CD14-positive monocyte (primary cell): ENCODE data around the gene BRI3. TPM values are rescaled to one million over a fixed set of nuclear protein-coding genes. Genes with fewer than 3 reads are reported as not detected.

Experiments
- DNase-seq, 3 donors: peaks; one replicate each; pipeline ENCODE4 v3.0.0-alpha.2; 2011 to 2022
- H2AFZ ChIP-seq: 2 replicates; pipeline ENCODE4 v1.6.0; 2012; ENCODE audit warnings: mild to moderate bottlenecking, low read depth, low read length, inconsistent platforms; ENCODE audit not compliant: insufficient read depth, poor library complexity, severe bottlenecking
- H3K27ac ChIP-seq, 2 donors: 1 replicate in 1 of 2; 2 replicates in 1 of 2; pipeline ENCODE4 v1.5.1; 2012 to 2013; ENCODE audit warnings: low read length in 2 of 2, control low read depth in 1 of 2, inconsistent platforms in 1 of 2, low read depth in 1 of 2, mild to moderate bottlenecking in 1 of 2
- H3K27me3 ChIP-seq, 2 donors: one replicate each; pipeline versions ENCODE4 v1.6.0 to v1.6.1; 2011 to 2013; ENCODE audit warnings: low read length in 2 of 2; ENCODE audit not compliant: control insufficient read depth in 2 of 2, insufficient read depth in 2 of 2
- H3K36me3 ChIP-seq, 2 donors: replicated peaks in 1 of 2; 1 replicate in 1 of 2; 2 replicates in 1 of 2; pipeline versions ENCODE4 v1.5.1 to v1.6.1; 2012 to 2013; ENCODE audit warnings: low read length in 2 of 2, control low read depth in 1 of 2, inconsistent platforms in 1 of 2, mild to moderate bottlenecking in 1 of 2; ENCODE audit not compliant: insufficient read depth in 2 of 2, control insufficient read depth in 1 of 2
- H3K4me1 ChIP-seq, 2 donors: 1 replicate in 1 of 2; 2 replicates in 1 of 2; pipeline versions ENCODE4 v1.5.1 to v1.6.1; 2012 to 2013; ENCODE audit warnings: low read length in 2 of 2, control low read depth in 1 of 2, inconsistent platforms in 1 of 2, mild to moderate bottlenecking in 1 of 2, moderate library complexity in 1 of 2; ENCODE audit not compliant: insufficient read depth in 2 of 2, control insufficient read depth in 1 of 2
- H3K4me2 ChIP-seq: replicated peaks from 2 replicates; pipeline ENCODE3; 2012; ENCODE audit warnings: low read length, moderate library complexity, mild to moderate bottlenecking; ENCODE audit not compliant: poor library complexity, severe bottlenecking; ENCODE audit errors: extremely low read depth
- H3K4me3 ChIP-seq, 3 experiments: fragments of 200-600 bp in 1 of 3; sonication (generic) in 1 of 3; replicated peaks in 1 of 3; 1 replicate in 2 of 3; 2 replicates in 1 of 3; pipeline ENCODE4 v1.5.1; 2011 to 2013; ENCODE audit warnings: low read length in 3 of 3, mild to moderate bottlenecking in 3 of 3, control low read depth in 2 of 3, low read depth in 2 of 3, inconsistent platforms in 1 of 3, moderate library complexity in 1 of 3
- H3K79me2 ChIP-seq: 2 replicates; pipeline ENCODE4 v1.6.0; 2012; ENCODE audit warnings: mild to moderate bottlenecking, control low read depth, inconsistent platforms, low read length, moderate library complexity; ENCODE audit not compliant: insufficient read depth
- H3K9ac ChIP-seq: 2 replicates; pipeline ENCODE4 v1.6.0; 2017; ENCODE audit warnings: low read length, mild to moderate bottlenecking; ENCODE audit not compliant: insufficient read depth, poor library complexity, severe bottlenecking
- H3K9me3 ChIP-seq, 2 donors: replicated peaks in 1 of 2; 1 replicate in 1 of 2; 2 replicates in 1 of 2; pipeline versions ENCODE4 v1.5.1 to v1.6.1; 2012 to 2013; ENCODE audit warnings: low read length in 2 of 2, control low read depth in 1 of 2; ENCODE audit not compliant: control insufficient read depth in 1 of 2, insufficient read depth in 1 of 2
- H4K20me1 ChIP-seq: 2 replicates; pipeline ENCODE4 v1.6.0; 2012; ENCODE audit warnings: mild to moderate bottlenecking, low read length, control low read depth, moderate library complexity; ENCODE audit not compliant: insufficient read depth
- H3K27ac Mint-ChIP-seq, 7 donors: one replicate each; pipeline ENCODE4 v1.8.0; 2020; ENCODE audit warnings: mild to moderate bottlenecking in 7 of 7, mixed read lengths in 7 of 7, moderate library complexity in 6 of 7, inconsistent platforms in 2 of 7
- H3K27me3 Mint-ChIP-seq, 3 donors: one replicate each; pipeline ENCODE4 v1.8.0; 2021 to 2022; ENCODE audit warnings: low read depth in 3 of 3, mild to moderate bottlenecking in 3 of 3, mixed read lengths in 3 of 3, moderate library complexity in 3 of 3, inconsistent platforms in 1 of 3
- H3K36me3 Mint-ChIP-seq, 2 donors: one replicate each; pipeline ENCODE4 v1.8.0; 2020; ENCODE audit warnings: mixed read lengths in 2 of 2, inconsistent platforms in 1 of 2, mild to moderate bottlenecking in 1 of 2
- H3K4me1 Mint-ChIP-seq: one replicate; pipeline ENCODE4 v1.8.0; 2020; ENCODE audit warnings: mild to moderate bottlenecking, mixed read lengths
- H3K4me3 Mint-ChIP-seq, 2 donors: one replicate each; pipeline ENCODE4 v1.8.0; 2020; ENCODE audit warnings: mild to moderate bottlenecking in 2 of 2, mixed read lengths in 2 of 2, moderate library complexity in 1 of 2
- H3K9me3 Mint-ChIP-seq, 7 donors: one replicate each; pipeline ENCODE4 v1.8.0; 2020 to 2022; ENCODE audit warnings: mixed read lengths in 7 of 7, mild to moderate bottlenecking in 6 of 7, moderate library complexity in 6 of 7, inconsistent platforms in 2 of 7
- WGBS: methylation state at CpG from one replicate; pipeline ENCODE4 v1.1.5; 2013; ENCODE audit warnings: missing lambda C conversion rate; ENCODE audit not compliant: insufficient coverage; 5-methylcytosine and 5-hydroxymethylcytosine counted together
- intact Hi-C, 2 donors: fragments of 100-400 bp; cut with micrococcal nuclease; formaldehyde crosslinking; loops; one replicate each; pipeline versions ENCODE4 v1.15.0 to v1.15.1; 2023
- polyA plus RNA-seq, 3 donors: library from polyadenylated mRNA; depleted of rRNA in 1 of 3; unstranded in 2 of 3; stranded (reverse) in 1 of 3; fragments of 300-500 nt in 2 of 3; fragments of >200 nt in 1 of 3; fragmentation: Illumina TruSeq in 2 of 3; gene quantifications; 1 replicate in 2 of 3; 2 replicates in 1 of 3; pipeline ENCODE4 v1.2.3, GENCODE V29; 2012 to 2021
- TF ChIP-seq, protein P1 (sequence below): fragments of 200-600 bp; IDR thresholded peaks from one replicate; pipeline ENCODE4 v1.8.0; 2022; ENCODE audit warnings: antibody characterized with exemption, mild to moderate bottlenecking

BRI3 gene
- polyA plus RNA-seq, 3 donors: 120 to 273 (median 149) TPM

DNA sequence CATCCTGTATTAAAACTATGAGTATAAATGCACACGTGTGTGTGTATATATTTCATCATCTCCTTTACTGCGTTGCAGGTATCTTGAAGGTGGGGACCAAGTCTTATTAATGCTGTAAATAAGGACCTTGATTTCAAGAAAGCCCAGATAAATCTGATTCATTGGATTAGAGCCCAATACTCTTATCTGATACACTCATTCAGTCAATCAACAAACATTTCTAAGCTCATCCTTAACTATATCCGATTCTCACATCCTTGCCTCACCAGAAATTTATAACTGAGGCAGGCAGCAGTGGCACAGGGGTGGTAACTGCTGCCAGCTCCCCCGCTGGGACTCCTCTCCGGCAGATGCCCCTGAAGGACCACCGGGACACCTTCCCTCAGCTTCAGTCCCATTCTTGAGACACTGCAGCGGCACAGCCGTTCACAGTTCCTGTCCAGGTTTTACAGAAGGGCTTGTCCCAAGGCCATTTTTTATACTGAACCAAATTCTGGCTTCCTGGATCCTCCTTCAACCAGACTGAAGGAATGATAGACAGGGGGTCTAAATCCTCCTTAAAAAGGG, 54.0 kb downstream of the BRI3 start:
- no peaks in the 10 kb centered on the region for H3K36me3 Mint-ChIP-seq
- WGBS: 91% methylated on average over 6 of the region's 8 CpGs
- H3K4me1 Mint-ChIP-seq: no peaks in the 10 kb centered on the region
- H3K4me3 ChIP-seq: no peak overlapping the region
- no peak for DNase-seq
- H2AFZ ChIP-seq: no peak overlapping the region
- intact Hi-C loops: no loop called here
- no peaks in the 10 kb centered on the region for H3K79me2 ChIP-seq
- H3K4me1 ChIP-seq: no peaks in the 10 kb centered on the region
- H3K27ac Mint-ChIP-seq: no peak overlapping the region
- H3K9ac ChIP-seq: no peak overlapping the region
- no peak overlapping the region for H3K27ac ChIP-seq
- TF ChIP-seq, protein P1, sequence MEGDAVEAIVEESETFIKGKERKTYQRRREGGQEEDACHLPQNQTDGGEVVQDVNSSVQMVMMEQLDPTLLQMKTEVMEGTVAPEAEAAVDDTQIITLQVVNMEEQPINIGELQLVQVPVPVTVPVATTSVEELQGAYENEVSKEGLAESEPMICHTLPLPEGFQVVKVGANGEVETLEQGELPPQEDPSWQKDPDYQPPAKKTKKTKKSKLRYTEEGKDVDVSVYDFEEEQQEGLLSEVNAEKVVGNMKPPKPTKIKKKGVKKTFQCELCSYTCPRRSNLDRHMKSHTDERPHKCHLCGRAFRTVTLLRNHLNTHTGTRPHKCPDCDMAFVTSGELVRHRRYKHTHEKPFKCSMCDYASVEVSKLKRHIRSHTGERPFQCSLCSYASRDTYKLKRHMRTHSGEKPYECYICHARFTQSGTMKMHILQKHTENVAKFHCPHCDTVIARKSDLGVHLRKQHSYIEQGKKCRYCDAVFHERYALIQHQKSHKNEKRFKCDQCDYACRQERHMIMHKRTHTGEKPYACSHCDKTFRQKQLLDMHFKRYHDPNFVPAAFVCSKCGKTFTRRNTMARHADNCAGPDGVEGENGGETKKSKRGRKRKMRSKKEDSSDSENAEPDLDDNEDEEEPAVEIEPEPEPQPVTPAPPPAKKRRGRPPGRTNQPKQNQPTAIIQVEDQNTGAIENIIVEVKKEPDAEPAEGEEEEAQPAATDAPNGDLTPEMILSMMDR: no peak
- no peaks in the 10 kb centered on the region for H3K27me3 ChIP-seq
- H4K20me1 ChIP-seq: no peaks in the 10 kb centered on the region
- H3K4me3 Mint-ChIP-seq: peak overlapping the region in 1 of 2 donors; percentile 45
- peaks cover 2 to 20% (median 12%) of the 10 kb centered on the region in 7 donors for H3K9me3 Mint-ChIP-seq
- peaks cover 0 to 3% (median 3%) of the 10 kb centered on the region in 3 donors for H3K27me3 Mint-ChIP-seq
- H3K4me2 ChIP-seq: no peak overlapping the region
- H3K36me3 ChIP-seq: no peaks in the 10 kb centered on the region
- H3K9me3 ChIP-seq: peaks cover 0 to 3% of the 10 kb centered on the region in 2 donors

DNA sequence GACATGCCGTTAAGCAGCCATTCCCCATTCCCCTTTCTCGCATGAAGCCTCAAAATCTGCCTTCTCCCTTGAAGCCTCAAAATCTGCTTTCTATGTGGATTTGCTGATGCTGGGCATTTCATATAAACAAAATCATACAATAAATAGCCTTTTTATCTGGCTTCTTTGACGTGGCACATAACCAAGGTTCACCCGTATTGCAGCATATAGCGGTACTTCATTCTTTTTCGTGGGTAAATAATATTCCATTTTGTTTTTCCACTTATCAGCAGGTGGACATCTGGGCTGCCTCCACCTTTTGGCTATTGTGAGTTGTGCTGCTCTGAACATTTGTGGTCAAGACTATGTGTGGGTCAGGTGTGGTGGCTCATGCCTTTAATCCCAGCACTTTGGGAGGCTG, 57.0 kb downstream of the BRI3 start:
- no peaks in the 10 kb centered on the region for H3K27me3 ChIP-seq
- H3K4me3 ChIP-seq: no peak overlapping the region
- no peak overlapping the region for H2AFZ ChIP-seq
- Mint-ChIP-seq H3K4me1 (no peaks in the 10 kb centered on the region), H3K27ac (no peak overlapping the region), H3K4me3 (no peak overlapping the region), H3K9me3 (peaks cover 2 to 14% (median 7%) of the 10 kb centered on the region in 7 donors), H3K36me3 (no peaks in the 10 kb centered on the region), H3K27me3 (peaks cover 0 to 3% (median 2%) of the 10 kb centered on the region in 3 donors)
- H3K9me3 ChIP-seq: peaks cover 0 to 3% of the 10 kb centered on the region in 2 donors
- TF ChIP-seq, protein P1: no peak
- 100% methylated on average over 1 of the region's 6 CpGs for WGBS
- H3K4me1 ChIP-seq: no peaks in the 10 kb centered on the region
- H3K79me2 ChIP-seq: no peaks in the 10 kb centered on the region
- H3K9ac ChIP-seq: no peak overlapping the region
- no peaks in the 10 kb centered on the region for H4K20me1 ChIP-seq
- DNase-seq: no peak
- intact Hi-C loops: no loop called here
- no peaks in the 10 kb centered on the region for H3K36me3 ChIP-seq
- H3K27ac ChIP-seq: no peak overlapping the region
- no peak overlapping the region for H3K4me2 ChIP-seq
